C4-2B (cell line): ENCODE data around the gene COL23A1.

Source experiments
- CTCF ChIP-seq: fragments of 450-650 bp; conservative IDR thresholded peaks from 2 replicates; pipeline ENCODE4 v1.5.1; 2017; ENCODE audit warnings: mild to moderate bottlenecking
- ZFX ChIP-seq: fragments of 450-650 bp; IDR thresholded peaks from 2 replicates; pipeline ENCODE4 v1.6.1; 2017

GRCh38 chr5:178399701-178400095 is 190.5 kb downstream of the COL23A1 start:
- TF ChIP-seq CTCF, result no peak
- no peak for TF ChIP-seq ZFX
